Limb (tissue), 2 donors: ENCODE measurements around the gene CHST14.

Experiments
- DNase-seq, 2 donors: peaks; one replicate each; pipeline ENCODE4 v3.0.0-alpha.2; 2016; ENCODE audit errors: extremely low spot score in 2 of 2

Gene CHST14

DNA sequence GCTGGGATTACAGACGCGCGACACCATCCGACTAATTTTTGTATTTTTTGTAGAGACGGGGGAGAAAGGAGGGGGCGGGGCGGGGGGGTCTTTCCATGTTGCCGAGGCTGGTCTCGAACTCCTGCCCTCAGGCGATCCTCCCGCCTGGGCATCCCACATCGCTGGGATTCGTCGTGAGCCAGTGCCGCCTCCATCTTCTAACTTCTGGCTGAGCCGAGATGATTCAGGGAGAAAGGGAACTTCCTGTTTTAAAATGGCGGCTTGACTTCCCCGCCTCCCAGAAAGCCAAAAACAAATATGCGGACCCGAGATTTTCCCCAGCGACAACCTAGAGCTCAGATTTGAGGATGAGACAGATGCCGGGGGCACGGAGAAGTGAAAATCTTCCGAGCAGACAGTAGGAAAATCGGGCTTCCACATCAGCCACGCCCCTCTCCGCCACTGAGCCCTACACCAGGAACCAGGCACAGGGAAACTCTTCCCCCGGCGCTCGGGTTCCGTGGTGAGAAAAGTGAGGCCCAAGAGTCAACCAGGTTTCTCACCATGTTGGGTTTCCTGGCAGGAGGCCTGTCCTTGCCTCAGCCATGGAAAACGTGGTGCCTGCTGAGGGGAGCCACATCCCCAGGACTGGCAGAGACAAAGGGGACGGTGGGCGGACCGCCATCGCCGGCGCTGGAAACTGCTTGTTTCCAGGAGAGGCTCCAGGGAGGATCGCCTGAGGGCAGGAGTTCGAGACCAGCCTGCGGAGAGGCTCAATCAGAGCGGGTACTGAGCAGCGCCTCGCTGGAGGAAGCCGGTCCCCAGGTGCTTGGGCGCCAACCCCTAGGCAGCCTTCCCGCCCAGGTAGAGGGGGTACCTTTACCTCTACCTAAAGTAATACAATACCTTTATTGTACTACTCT is 18.7 kb downstream of the CHST14 start:
- DNase-seq, result no peak

GRCh38 chr15:40493089-40493840 is 22.5 kb downstream of the CHST14 start:
- no peak for DNase-seq

- DNase-seq, result no peak
Observed at GRCh38 chr15:40495516-40495915, 24.7 kb downstream of the CHST14 start.

DNA sequence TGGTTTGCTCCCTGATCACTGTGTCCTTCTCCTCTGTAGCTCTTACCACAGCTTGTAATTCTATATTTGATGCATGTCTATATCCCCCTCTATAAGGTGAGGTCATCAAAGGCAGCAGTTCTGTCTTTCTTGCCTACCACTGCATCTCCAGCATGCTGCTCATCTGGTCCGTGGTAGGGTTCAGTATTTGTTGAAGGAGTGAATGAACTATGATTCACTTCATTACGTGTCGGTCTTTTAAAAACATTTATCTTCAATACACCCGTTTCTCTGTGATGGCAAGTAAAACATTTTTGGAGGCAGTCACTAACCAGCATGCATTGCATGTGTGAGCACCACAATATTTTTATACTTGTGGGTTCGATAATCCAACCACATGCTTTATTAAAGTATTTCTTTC is 27.6 kb downstream of the CHST14 start:
- no peak for DNase-seq

- DNase-seq, result no peak
Observed at GRCh38 chr15:40498891-40499290, 28.1 kb downstream of the CHST14 start.

DNA sequence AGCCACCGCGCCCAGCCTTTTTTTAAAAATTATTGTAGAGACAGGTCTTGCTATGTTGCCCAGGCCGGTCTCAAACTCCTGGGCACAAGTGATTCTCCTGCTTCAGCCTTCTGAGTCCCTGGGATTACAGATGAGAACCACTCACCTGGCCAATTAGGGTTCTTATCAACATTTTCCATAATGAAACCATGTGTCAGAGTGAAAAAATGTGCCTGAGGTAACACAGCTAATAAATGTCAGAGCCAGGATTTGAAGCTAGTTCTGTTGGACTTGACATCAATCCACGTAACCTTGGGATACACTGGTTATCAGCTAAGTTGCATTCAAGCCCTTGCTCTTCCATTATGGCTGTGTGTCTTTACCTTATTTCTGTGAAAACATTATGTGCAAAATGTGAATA is 29.1 kb downstream of the CHST14 start:
- DNase-seq, result no peak

DNA sequence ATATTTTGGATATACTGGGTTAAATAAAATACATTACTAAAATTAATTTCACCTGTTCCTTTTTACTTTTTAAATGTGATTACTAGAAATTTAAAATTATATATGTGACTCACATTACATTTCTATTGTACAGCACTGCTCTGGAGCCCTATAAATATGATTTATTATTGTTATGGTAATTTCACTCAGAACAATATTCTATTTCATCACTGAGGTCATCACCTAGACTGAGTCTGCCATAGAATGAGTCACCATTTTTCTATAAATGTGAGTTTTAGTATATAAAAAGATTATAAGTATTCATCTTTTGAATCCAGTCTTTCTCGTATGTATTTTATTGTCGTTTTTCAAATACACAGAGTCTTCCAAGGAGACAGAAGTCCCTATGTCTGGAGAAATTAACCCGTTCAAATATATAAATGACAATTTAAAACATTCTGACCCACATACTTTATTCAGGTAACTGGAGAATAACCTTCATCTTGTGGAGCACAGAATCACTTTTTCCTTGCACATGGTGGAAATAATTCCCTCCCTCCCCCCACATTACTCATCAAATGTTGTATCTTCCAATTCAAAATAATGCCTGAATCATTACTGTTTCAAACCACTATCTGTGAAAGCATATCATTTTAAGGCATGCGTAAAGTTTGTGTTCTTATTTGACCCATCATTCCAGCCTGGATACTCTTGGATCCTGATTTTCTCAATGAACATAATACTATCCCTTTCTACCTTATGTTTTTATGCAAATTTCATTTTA is 30.0 kb downstream of the CHST14 start:
- no peak for DNase-seq

GRCh38 chr15:40501487-40501886 is 30.7 kb downstream of the CHST14 start:
- no peak for DNase-seq

GRCh38 chr15:40506964-40507571 is 36.3 kb downstream of the CHST14 start:
- peak; percentile 78 to 82 for DNase-seq

GRCh38 chr15:40508216-40508615 is 37.4 kb downstream of the CHST14 start:
- no peak for DNase-seq

- no peak for DNase-seq
Observed at GRCh38 chr15:40510201-40510600, 39.4 kb downstream of the CHST14 start.

DNA sequence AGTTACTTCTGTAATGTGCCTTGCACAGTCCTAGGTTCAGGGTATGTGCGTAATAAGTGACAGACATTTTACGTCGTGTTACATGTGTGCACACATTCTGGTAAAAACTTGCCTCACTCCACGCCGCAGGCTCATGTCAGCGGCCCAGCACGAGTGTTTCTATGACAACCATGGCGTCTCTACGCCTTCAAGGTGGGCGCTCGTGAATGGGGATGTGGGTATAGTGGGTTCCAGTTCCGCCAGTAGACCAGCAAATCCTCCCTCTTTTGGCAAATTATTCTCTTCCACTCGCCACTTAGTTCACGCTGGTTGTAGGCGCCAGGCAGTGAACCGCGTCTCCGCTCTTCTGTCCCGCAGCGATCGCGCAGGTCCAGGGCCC is 40.3 kb downstream of the CHST14 start:
- no peak for DNase-seq

DNA sequence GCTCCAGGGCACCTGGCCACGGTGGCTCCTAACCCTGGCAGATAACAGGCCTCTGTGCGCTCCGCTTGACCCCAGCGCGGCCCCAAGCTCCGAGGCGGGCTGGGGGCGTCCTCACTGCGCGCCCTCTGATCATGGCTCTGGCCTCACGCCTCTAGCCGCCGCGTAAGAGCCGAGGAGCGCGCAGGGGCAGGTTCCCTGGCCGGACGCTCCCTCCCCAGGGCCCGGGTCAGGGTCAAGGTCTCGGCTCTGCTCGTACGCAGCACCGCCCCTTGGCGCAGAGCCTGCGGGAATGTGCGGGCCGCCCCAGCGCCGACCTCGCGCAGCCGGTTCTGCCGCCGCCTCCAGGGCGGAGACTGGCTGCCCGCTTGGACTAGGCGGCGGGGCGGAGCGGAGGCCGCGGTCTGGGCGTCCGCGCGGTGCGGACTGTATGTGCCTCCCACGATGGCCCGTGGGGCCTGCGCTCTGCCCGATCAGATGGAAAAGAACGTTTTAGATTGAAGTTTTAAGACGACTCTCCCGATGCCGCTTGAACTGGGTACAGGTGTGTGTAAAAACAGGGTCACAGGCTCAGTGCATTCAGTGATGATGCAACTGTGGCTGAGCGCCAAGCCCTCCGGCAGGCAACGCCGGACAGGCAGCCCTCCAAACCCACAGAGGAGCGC is 40.8 kb downstream of the CHST14 start:
- peak in 1 of 2 donors; percentile 61 for DNase-seq

GRCh38 chr15:40512440-40512839 is 41.7 kb downstream of the CHST14 start:
- DNase-seq, result no peak

DNA sequence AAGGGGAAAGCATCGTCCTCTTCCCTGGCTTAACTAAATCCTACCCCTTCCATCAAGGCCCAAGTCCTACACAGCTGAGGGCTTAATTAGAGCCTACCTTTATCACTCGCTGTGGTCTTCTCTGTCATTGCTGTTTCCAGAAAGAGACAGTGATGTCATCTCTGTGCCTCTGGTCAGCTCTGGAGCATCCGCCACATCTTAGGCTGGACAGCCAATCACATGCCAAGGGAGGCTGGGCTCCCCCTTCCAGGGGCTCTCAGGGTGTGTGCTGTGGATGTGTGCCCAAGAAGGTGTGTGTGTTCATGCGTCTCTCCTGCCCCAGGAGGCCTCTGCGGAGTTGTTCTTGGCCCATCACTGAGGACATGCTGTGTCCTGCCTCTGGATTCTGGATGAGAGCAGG is 42.8 kb downstream of the CHST14 start:
- no peak for DNase-seq

- no peak for DNase-seq
Observed at GRCh38 chr15:40516322-40516721, 45.5 kb downstream of the CHST14 start.
